Psoas muscle (tissue), 8 donors: ENCODE results near the gene NFIB. TPM values are rescaled to one million over a fixed set of nuclear protein-coding genes. Genes with fewer than 3 reads are reported as not detected.

Experiments
- ATAC-seq, 4 donors: fragments of 200-7000 bp; cut with Tn5 transposase; one replicate each; pipeline ENCODE4 v1.9.1; 2020; ENCODE audit warnings: moderate library complexity in 3 of 4, mild to moderate bottlenecking in 2 of 4
- DNase-seq, 2 donors: peaks; one replicate each; pipeline ENCODE4 v3.0.0-alpha.2; 2020
- H3K27ac ChIP-seq: fragments of 200-600 bp; one replicate; pipeline ENCODE4 v1.8.0; 2022
- H3K27me3 ChIP-seq, 3 donors: fragments of 200-600 bp in 1 of 3; one replicate each; pipeline versions ENCODE4 v1.6.1 to v1.8.0; 2013 to 2022; ENCODE audit warnings: low read length in 2 of 3, mild to moderate bottlenecking in 2 of 3, moderate library complexity in 1 of 3; ENCODE audit not compliant: insufficient read depth in 3 of 3
- H3K36me3 ChIP-seq, 2 donors: fragments of 200-600 bp in 1 of 2; one replicate each; pipeline versions ENCODE4 v1.6.1 to v1.8.0; 2013 to 2022; ENCODE audit warnings: low read depth in 1 of 2, mild to moderate bottlenecking in 1 of 2, moderate library complexity in 1 of 2; ENCODE audit not compliant: insufficient read depth in 1 of 2
- H3K4me1 ChIP-seq: fragments of 200-600 bp; one replicate; pipeline ENCODE4 v1.8.0; 2022
- H3K4me3 ChIP-seq: fragments of 200-600 bp; one replicate; pipeline ENCODE4 v1.8.0; 2022; ENCODE audit warnings: mild to moderate bottlenecking
- H3K9me3 ChIP-seq: fragments of 200-600 bp; one replicate; pipeline ENCODE4 v1.8.0; 2022
- CTCF ChIP-seq: fragments of 200-600 bp; IDR thresholded peaks from one replicate; pipeline ENCODE4 v1.8.0; 2022; ENCODE audit warnings: antibody characterized with exemption
- WGBS, 3 donors: extraction: QIAGEN DNeasy Blood & Tissue Kit; methylation state at CpG; one replicate each; pipeline versions ENCODE4 v1.1.6 to v1.1.7; 2013; 5-methylcytosine and 5-hydroxymethylcytosine counted together
- intact Hi-C, 2 donors: fragments of 100-400 bp; cut with DNase I; formaldehyde crosslinking; loops; one replicate each; pipeline versions ENCODE4 v1.11.0 to v1.14.2; 2022
- polyA plus RNA-seq, 3 donors: library from polyadenylated mRNA; stranded (reverse); fragments of 200-250 nt; gene quantifications; one replicate each; pipeline ENCODE4 v1.2.3, GENCODE V29; 2013
- total RNA-seq, 4 donors: library from RNA; stranded (reverse); fragmentation: NEBNext Ultra II Directional in 2 of 4; extraction: Animal tissue kit (Norgen Biotek cat#: 25700) in 2 of 4; gene quantifications; one replicate each; pipeline versions ENCODE4 v1.2.1 to v1.2.4, GENCODE V29; 2021 to 2023
- donor health status: healthy with polysubstance abuse.
- donor health status: DM: no; HTN: no; CAD: no; lungs with moderate emphysema.
- donor health status: Bipolar disorder and iron deficiency.
- donor health status: healthy.
- donor health status: DM: yes; HTN: yes; CAD: no.
- donor health status: DM: no; HTN: no; CAD: no.
- donor health status: DM: no; HTN: no; CAD: no.
- donor health status: DM: yes; HTN: yes; CAD: no.

The NFIB gene
- total and polyA plus RNA-seq, 7 donors, result 5.8 to 65.1 (median 35.0) TPM

GRCh38 chr9:14112226-14112625, 201.7 kb downstream of the NFIB start:
- Histone ChIP-seq H3K9me3 (no peaks in the 10 kb centered on the region), H3K4me3 (no peak overlapping the region), H3K27me3 (no peaks in the 10 kb centered on the region), H3K4me1 (no peaks in the 10 kb centered on the region), H3K36me3 (peaks cover 6 to 74% of the 10 kb centered on the region in 2 donors), H3K27ac (no peak overlapping the region)
- WGBS, 3 donors, result 91 to 92% (median 92%) methylated on average over 6 of the region's 6 CpGs
- ATAC-seq (no peak), DNase-seq (no peak)
- intact Hi-C loops, result no loop called here
- TF ChIP-seq CTCF, result no peak

GRCh38 chr9:14111696-14112095, 202.2 kb downstream of the NFIB start:
- peaks cover 6 to 69% of the 10 kb centered on the region in 2 donors for H3K36me3 ChIP-seq
- no peak for TF ChIP-seq CTCF
- intact Hi-C loops, result no loop called here

DNA sequence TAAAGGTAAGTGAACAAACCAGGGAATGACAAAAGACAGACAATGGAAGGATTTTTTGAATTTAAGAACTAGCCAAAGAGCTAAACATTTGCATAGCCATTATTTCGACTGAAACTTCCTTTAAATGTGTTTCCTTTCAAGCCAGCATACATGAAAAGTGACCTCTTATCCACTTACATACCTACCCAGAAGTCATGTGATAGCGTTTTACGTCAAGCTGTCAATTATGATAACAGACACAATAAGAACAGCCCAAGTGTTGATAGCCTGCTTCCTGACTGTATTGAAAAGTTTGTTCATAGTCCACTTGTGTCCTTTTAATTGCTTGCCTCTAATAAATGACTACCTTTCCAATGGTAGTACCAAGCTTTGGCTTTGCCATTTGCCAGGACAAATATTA, 206.0 kb downstream of the NFIB start:
- intact Hi-C loops, result no loop called here
- peaks cover 0 to 32% of the 10 kb centered on the region in 2 donors for H3K36me3 ChIP-seq
- H3K4me1 ChIP-seq, result peaks cover 8% of the 10 kb centered on the region
- ATAC-seq (no peak), DNase-seq (no peak)
- H3K4me3 ChIP-seq, result no peak overlapping the region
- WGBS, 3 donors, result 70 to 78% (median 74%) methylated on average over 3 of the region's 3 CpGs
- H3K9me3 ChIP-seq, result no peaks in the 10 kb centered on the region
- H3K27me3 ChIP-seq, result no peaks in the 10 kb centered on the region
- no peak for TF ChIP-seq CTCF
- no peak overlapping the region for H3K27ac ChIP-seq

More at GRCh38 chr9:14111696-14112095, 202.2 kb downstream of the NFIB start:
- Histone ChIP-seq H3K4me3 (no peak overlapping the region), H3K27ac (no peak overlapping the region), H3K9me3 (no peaks in the 10 kb centered on the region), H3K4me1 (no peaks in the 10 kb centered on the region), H3K27me3 (no peaks in the 10 kb centered on the region)
- DNase-seq, result no peak
- ATAC-seq, result no peak
- WGBS, 3 donors, result 91 to 95% (median 93%) methylated on average over 1 of the region's 1 CpG

DNA sequence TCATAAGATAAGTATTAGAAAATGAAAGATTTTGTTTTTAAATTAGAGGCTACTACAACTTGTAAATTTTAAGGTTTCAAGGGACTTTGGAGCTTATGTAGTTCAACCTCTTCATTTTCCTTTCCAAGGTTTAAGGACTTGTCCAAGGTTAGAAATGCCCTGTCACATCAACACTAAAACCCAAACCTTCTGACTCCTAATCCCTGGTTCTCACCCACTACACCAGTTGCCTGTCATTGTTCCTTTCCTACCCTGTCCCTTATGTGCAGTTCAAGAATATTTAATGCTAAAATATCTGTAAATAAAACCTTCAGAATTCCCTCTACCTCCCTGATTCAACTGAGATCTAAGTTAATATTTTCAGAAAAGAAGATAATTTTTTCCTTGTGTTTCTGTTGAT, 206.4 kb downstream of the NFIB start:
- ATAC-seq, result no peak
- intact Hi-C loops, result no loop called here

More for the DNA sequence above, 206.4 kb downstream of the NFIB start:
- peaks cover 11% of the 10 kb centered on the region for H3K4me1 ChIP-seq
- DNase-seq, result no peak
- H3K27me3 ChIP-seq, result no peaks in the 10 kb centered on the region
- H3K4me3 ChIP-seq, result no peak overlapping the region
- H3K27ac ChIP-seq, result no peak overlapping the region
- TF ChIP-seq CTCF, result no peak
- H3K9me3 ChIP-seq, result no peaks in the 10 kb centered on the region
- peaks cover 0 to 27% of the 10 kb centered on the region in 2 donors for H3K36me3 ChIP-seq
